Measurements from ENCODE around the gene SLC4A1AP.
A peak's percentile ranks its signal among the peaks of the same experiment; 100 is the strongest.

SLC4A1AP gene

GRCh38 chr2:27703638-27704341 is 40.1 kb downstream of the SLC4A1AP start:
- DNase-seq: peak; percentile 35

GRCh38 chr2:27704342-27704876 is 40.7 kb downstream of the SLC4A1AP start:
- no peak for DNase-seq

GRCh38 chr2:27705851-27706622 is 42.3 kb downstream of the SLC4A1AP start:
- no peak for DNase-seq

- DNase-seq: no peak
Observed at GRCh38 chr2:27707462-27708256, 44.0 kb downstream of the SLC4A1AP start.

- DNase-seq: no peak
Observed at GRCh38 chr2:27708257-27708654, 44.6 kb downstream of the SLC4A1AP start.

- DNase-seq: no peak
Observed at GRCh38 chr2:27708666-27709065, 45.0 kb downstream of the SLC4A1AP start.

GRCh38 chr2:27709326-27709725 is 45.6 kb downstream of the SLC4A1AP start:
- DNase-seq: no peak

- DNase-seq: no peak
Observed at GRCh38 chr2:27709960-27710575, 46.4 kb downstream of the SLC4A1AP start.

GRCh38 chr2:27710640-27711430 is 47.1 kb downstream of the SLC4A1AP start:
- DNase-seq: no peak

- DNase-seq: no peak
Observed at GRCh38 chr2:27711804-27712203, 48.1 kb downstream of the SLC4A1AP start.

- no peak for DNase-seq
Observed at GRCh38 chr2:27712522-27712921, 48.8 kb downstream of the SLC4A1AP start.

- no peak for DNase-seq
Observed at GRCh38 chr2:27713201-27713600, 49.5 kb downstream of the SLC4A1AP start.

- no peak for DNase-seq
Observed at GRCh38 chr2:27714053-27714452, 50.4 kb downstream of the SLC4A1AP start.

GRCh38 chr2:27714851-27715291 is 51.2 kb downstream of the SLC4A1AP start:
- DNase-seq: no peak

- DNase-seq: no peak
Observed at GRCh38 chr2:27715318-27716210, 51.9 kb downstream of the SLC4A1AP start.

- DNase-seq: no peak
Observed at GRCh38 chr2:27716301-27717069, 52.8 kb downstream of the SLC4A1AP start.

- DNase-seq: no peak
Observed at GRCh38 chr2:27717070-27717795, 53.5 kb downstream of the SLC4A1AP start.

- DNase-seq: no peak
Observed at GRCh38 chr2:27720004-27720551, 56.4 kb downstream of the SLC4A1AP start.

- no peak for DNase-seq
Observed at GRCh38 chr2:27721335-27721734, 57.6 kb downstream of the SLC4A1AP start.

Data from NCI-H1048 (cell line).